ENCODE measurements around the gene THSD4. TPM values are rescaled to one million over a fixed set of nuclear protein-coding genes. Genes with fewer than 3 reads are reported as not detected.

The THSD4 gene
- total RNA-seq, 1 donor from 2014 or later = 66.8 TPM

DNA sequence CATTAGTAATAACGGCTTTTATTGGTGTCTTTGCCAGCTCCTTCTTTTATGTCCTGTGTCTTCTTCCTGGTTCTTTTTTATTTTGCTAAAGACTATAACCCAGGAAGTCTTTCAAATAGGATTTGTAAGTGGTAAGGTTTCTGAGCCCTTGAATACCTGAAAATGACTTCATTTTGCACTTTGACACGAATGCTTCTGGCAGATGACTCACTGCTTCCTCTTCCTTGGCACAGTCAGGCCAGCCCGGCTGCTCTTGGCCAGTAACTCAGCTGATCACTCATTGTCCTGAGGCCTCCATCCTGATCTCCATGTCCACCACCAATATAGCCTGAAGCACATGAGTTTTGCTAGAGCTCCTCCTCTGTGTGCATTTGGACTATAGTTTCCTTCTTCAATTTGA lies 646.4 kb downstream of the THSD4 start:
- Histone ChIP-seq H3K27me3 (no peaks in the 10 kb centered on the region), H3K9me3 (no peaks in the 10 kb centered on the region), H3K27ac (no peak overlapping the region), H3K36me3 (peaks cover 0 to 43% of the 10 kb centered on the region in 2 donors), H3K4me1 (peaks cover 10% of the 10 kb centered on the region), H3K4me3 (no peak overlapping the region)
- TF ChIP-seq, protein P1, sequence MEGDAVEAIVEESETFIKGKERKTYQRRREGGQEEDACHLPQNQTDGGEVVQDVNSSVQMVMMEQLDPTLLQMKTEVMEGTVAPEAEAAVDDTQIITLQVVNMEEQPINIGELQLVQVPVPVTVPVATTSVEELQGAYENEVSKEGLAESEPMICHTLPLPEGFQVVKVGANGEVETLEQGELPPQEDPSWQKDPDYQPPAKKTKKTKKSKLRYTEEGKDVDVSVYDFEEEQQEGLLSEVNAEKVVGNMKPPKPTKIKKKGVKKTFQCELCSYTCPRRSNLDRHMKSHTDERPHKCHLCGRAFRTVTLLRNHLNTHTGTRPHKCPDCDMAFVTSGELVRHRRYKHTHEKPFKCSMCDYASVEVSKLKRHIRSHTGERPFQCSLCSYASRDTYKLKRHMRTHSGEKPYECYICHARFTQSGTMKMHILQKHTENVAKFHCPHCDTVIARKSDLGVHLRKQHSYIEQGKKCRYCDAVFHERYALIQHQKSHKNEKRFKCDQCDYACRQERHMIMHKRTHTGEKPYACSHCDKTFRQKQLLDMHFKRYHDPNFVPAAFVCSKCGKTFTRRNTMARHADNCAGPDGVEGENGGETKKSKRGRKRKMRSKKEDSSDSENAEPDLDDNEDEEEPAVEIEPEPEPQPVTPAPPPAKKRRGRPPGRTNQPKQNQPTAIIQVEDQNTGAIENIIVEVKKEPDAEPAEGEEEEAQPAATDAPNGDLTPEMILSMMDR (IDR thresholded peaks at IDR 0.05) = no peak
- TF ChIP-seq POLR2AphosphoS5 (IDR thresholded peaks at IDR 0.05; ENCODE audit: insufficient read depth in 1 of 2, low read depth in 1 of 2) = peak in 1 of 2 donors; percentile 61
- intact Hi-C loops (cut with DNase I) = no loop called here
- no peak for DNase-seq (ENCODE audit: extremely low spot score in 2 of 2)

DNA sequence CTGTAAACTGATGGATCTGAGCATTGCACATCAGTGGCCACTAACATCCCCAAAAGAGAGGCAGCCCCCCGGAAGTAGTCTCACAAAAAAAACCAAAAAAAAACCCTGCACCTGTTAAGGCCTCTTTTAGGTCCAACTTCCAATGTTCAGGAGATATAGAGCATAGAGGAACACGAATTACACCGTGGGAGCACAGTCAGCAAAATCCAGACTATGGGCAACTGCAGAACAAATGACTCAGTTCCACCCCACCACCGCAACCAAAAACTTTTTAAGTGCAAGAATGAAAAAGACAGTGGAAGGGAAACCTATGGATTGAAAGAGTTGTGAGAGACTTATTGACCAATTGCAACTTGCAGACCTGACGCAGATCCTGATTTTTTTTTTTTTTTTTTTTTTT lies 652.9 kb downstream of the THSD4 start:
- no peak for DNase-seq (ENCODE audit: extremely low spot score in 2 of 2)
- peaks cover 0 to 33% of the 10 kb centered on the region in 2 donors for H3K36me3 ChIP-seq
- no peaks in the 10 kb centered on the region for H3K9me3 ChIP-seq
- TF ChIP-seq POLR2A (IDR thresholded peaks at IDR 0.05) (no peak), POLR2AphosphoS5 (IDR thresholded peaks at IDR 0.05; ENCODE audit: insufficient read depth in 1 of 2, low read depth in 1 of 2) (no peak)
- TF ChIP-seq, protein P1 (IDR thresholded peaks at IDR 0.05) = no peak
- H3K27me3 ChIP-seq = no peaks in the 10 kb centered on the region
- H3K4me3 ChIP-seq = no peak overlapping the region
- intact Hi-C loops (cut with DNase I) = no loop called here
- no peak overlapping the region for H3K27ac ChIP-seq
- no peaks in the 10 kb centered on the region for H3K4me1 ChIP-seq

DNA sequence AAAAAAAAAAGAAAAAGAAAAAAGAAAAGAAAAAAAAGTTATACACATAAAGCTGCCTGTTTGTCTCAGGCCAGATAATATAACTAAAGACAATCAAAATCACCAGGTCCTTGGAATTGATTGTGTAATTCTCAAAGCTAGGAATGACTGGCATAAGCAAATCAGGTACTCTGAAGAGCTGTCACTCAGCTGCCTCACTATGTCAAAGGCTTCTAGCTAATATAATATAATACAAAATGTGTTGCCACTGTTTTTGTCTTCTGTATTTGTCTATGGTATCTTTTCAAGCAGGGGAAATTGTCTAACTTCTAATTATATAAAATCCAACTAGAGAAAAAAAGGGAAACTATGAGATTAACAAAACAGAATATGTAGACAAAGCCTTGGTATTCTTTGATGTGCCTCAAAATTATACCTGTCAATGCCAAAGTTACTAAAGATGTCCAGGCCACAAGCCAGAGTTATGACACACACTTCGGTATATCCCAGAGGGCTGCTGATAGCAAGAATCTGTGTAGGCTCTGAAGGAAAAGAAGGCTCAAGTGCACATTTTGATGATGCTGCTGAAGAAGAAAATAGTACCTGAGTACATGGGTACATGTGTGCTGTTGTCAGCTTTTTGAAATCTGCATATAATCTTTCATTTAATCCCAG lies 658.1 kb downstream of the THSD4 start:
- H3K36me3 ChIP-seq = peaks cover 0 to 14% of the 10 kb centered on the region in 2 donors
- intact Hi-C loops (cut with DNase I) = no loop called here
- DNase-seq (ENCODE audit: extremely low spot score in 2 of 2) = no peak

DNA sequence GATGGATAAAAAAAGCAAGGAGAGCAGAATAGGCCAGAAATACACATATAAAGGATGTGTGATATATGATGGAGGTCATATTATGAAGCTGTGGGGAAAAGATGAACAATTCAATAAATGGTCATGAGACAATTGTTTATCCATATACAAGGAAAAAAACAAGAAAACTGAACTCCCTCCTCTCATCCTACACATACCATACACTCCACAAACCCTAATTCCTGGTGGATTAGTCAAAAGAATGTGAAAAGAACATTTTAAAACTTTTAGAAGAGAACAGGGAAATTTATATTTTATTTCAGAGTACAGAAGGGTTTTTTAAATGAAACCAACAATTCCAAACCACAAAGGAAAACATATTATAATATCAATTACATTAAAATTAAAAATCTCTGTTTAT lies 660.6 kb downstream of the THSD4 start:
- Histone ChIP-seq H3K4me1 (no peaks in the 10 kb centered on the region), H3K36me3 (peaks cover 0 to 12% of the 10 kb centered on the region in 2 donors), H3K27ac (no peak overlapping the region), H3K9me3 (no peaks in the 10 kb centered on the region), H3K27me3 (no peaks in the 10 kb centered on the region), H3K4me3 (no peak overlapping the region)
- intact Hi-C loops (cut with DNase I) = no loop called here
- TF ChIP-seq POLR2A (IDR thresholded peaks at IDR 0.05) (no peak), POLR2AphosphoS5 (IDR thresholded peaks at IDR 0.05; ENCODE audit: insufficient read depth in 1 of 2, low read depth in 1 of 2) (no peak)
- TF ChIP-seq, protein P1 (IDR thresholded peaks at IDR 0.05) = no peak
- DNase-seq (ENCODE audit: extremely low spot score in 2 of 2) = no peak

More for the DNA sequence above, 658.1 kb downstream of the THSD4 start:
- Histone ChIP-seq H3K9me3 (no peaks in the 10 kb centered on the region), H3K4me1 (no peaks in the 10 kb centered on the region), H3K27ac (no peak overlapping the region), H3K27me3 (no peaks in the 10 kb centered on the region), H3K4me3 (no peak overlapping the region)
- TF ChIP-seq POLR2A (IDR thresholded peaks at IDR 0.05) (no peak), POLR2AphosphoS5 (IDR thresholded peaks at IDR 0.05; ENCODE audit: insufficient read depth in 1 of 2, low read depth in 1 of 2) (no peak)
- TF ChIP-seq, protein P1 (IDR thresholded peaks at IDR 0.05) = no peak

DNA sequence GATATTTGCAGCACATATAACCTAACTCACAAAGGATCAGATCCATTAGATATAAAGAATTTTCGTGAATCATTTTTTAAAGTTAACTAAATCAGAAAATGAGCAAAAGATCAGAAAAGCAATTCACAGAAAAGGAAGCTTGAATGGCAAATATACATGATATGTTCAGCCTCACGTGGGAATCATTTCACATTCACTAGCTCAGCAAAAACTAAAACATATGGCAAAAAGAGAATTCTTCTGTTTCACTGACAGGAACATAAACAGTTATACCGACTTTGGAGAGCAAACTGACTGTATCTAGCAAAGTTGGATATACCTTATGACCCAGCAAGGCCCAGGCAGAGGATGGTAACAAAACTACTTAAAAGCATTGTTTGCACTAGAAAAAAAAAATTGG lies 661.0 kb downstream of the THSD4 start:
- Histone ChIP-seq H3K36me3 (peaks cover 0 to 8% of the 10 kb centered on the region in 2 donors), H3K9me3 (no peaks in the 10 kb centered on the region), H3K4me1 (no peaks in the 10 kb centered on the region), H3K27ac (no peak overlapping the region), H3K4me3 (no peak overlapping the region), H3K27me3 (no peaks in the 10 kb centered on the region)
- TF ChIP-seq POLR2AphosphoS5 (IDR thresholded peaks at IDR 0.05; ENCODE audit: insufficient read depth in 1 of 2, low read depth in 1 of 2) (no peak), POLR2A (IDR thresholded peaks at IDR 0.05) (no peak)
- TF ChIP-seq, protein P1 (IDR thresholded peaks at IDR 0.05) = no peak
- no peak for DNase-seq (ENCODE audit: extremely low spot score in 2 of 2)
- intact Hi-C loops (cut with DNase I) = no loop called here
